ENCODE data around the gene LYRM4. TPM values are rescaled to one million over a fixed set of nuclear protein-coding genes. Genes with fewer than 3 reads are reported as not detected.

The LYRM4 gene
- polyA plus RNA-seq, 1 donor from 2014 or later = 29.3 TPM

- Histone ChIP-seq H3K9ac (ENCODE audit: low read length) (no peak overlapping the region), H3K4me3 (ENCODE audit: low read length) (no peak overlapping the region), H2AFZ (ENCODE audit: low read depth, low read length) (no peak overlapping the region), H3K9me3 (ENCODE audit: low read length) (no peaks in the 10 kb centered on the region), H3K9me2 (ENCODE audit: insufficient read depth, low read length) (no peaks in the 10 kb centered on the region), H3K4me2 (ENCODE audit: low read length) (no peak overlapping the region), H4K20me1 (ENCODE audit: insufficient read depth) (no peaks in the 10 kb centered on the region), H3K27ac (ENCODE audit: low read length) (no peak overlapping the region), H3K79me2 (replicated peaks; ENCODE audit: insufficient read depth, low read length) (no peaks in the 10 kb centered on the region), H3K36me3 (ENCODE audit: insufficient read depth, low read length) (no peaks in the 10 kb centered on the region), H3K27me3 (ENCODE audit: insufficient read depth, low read depth, low read length) (no peaks in the 10 kb centered on the region), H3F3A (ENCODE audit: insufficient read depth, low read length, poor library complexity, severe bottlenecking) (no peaks in the 10 kb centered on the region)
- no peak for TF ChIP-seq EZH2 (IDR thresholded peaks at IDR 0.05; ENCODE audit: borderline replicate concordance, insufficient read depth, low read length, poor library complexity, severe bottlenecking)
- TF ChIP-seq MXI1 (conservative IDR thresholded peaks at IDR 0.05; ENCODE audit: poor library complexity, severe bottlenecking) = no peak
- no peak for TF ChIP-seq POLR2AphosphoS5 (IDR thresholded peaks at IDR 0.05)
Observed at GRCh38 chr6:5293692-5294091, 32.9 kb upstream of the LYRM4 start.

GRCh38 chr6:5292154-5292553, 31.4 kb upstream of the LYRM4 start:
- no peaks in the 10 kb centered on the region for H3K36me3 ChIP-seq (ENCODE audit: insufficient read depth, low read length)
- H3K9me2 ChIP-seq (ENCODE audit: insufficient read depth, low read length) = no peaks in the 10 kb centered on the region

More at GRCh38 chr6:5292154-5292553, 31.4 kb upstream of the LYRM4 start:
- Histone ChIP-seq H3K9ac (ENCODE audit: low read length) (no peak overlapping the region), H3K4me3 (ENCODE audit: low read length) (no peak overlapping the region), H3K27me3 (ENCODE audit: insufficient read depth, low read depth, low read length) (no peaks in the 10 kb centered on the region), H3K4me2 (ENCODE audit: low read length) (no peak overlapping the region), H2AFZ (ENCODE audit: low read depth, low read length) (no peak overlapping the region), H3F3A (ENCODE audit: insufficient read depth, low read length, poor library complexity, severe bottlenecking) (no peaks in the 10 kb centered on the region), H3K79me2 (replicated peaks; ENCODE audit: insufficient read depth, low read length) (no peaks in the 10 kb centered on the region), H3K9me3 (ENCODE audit: low read length) (no peaks in the 10 kb centered on the region), H3K27ac (ENCODE audit: low read length) (no peak overlapping the region), H4K20me1 (ENCODE audit: insufficient read depth) (no peaks in the 10 kb centered on the region)
- TF ChIP-seq SMC3 (conservative IDR thresholded peaks at IDR 0.05; ENCODE audit: poor library complexity) (no peak), RAD21 (conservative IDR thresholded peaks at IDR 0.05) (no peak), REST (IDR thresholded peaks at IDR 0.05; ENCODE audit: borderline replicate concordance) (no peak), TAF1 (IDR thresholded peaks at IDR 0.05; ENCODE audit: low read depth) (no peak), POLR2AphosphoS5 (IDR thresholded peaks at IDR 0.05) (no peak), CTCF (IDR thresholded peaks at IDR 0.05; ENCODE audit: poor library complexity, severe bottlenecking) (no peak), EP300 (conservative IDR thresholded peaks at IDR 0.05; ENCODE audit: poor library complexity, severe bottlenecking) (no peak)

All from neural cell (in vitro differentiated cells).